Keratinocyte (primary cell): ENCODE results near the gene FUCA2. TPM values are rescaled to one million over a fixed set of nuclear protein-coding genes. Genes with fewer than 3 reads are reported as not detected.

Experiments
- DNase-seq: peaks from one replicate; pipeline ENCODE4 v3.0.0-alpha.2; 2011; ENCODE audit warnings: low read depth, missing footprints, low spot score
- FAIRE-seq: peaks from 2 replicates; lab custom pipeline; 2011; peaks lifted over from hg19 to GRCh38; lab: Jason Lieb, UNC
- H2AFZ ChIP-seq: 2 replicates; pipeline ENCODE4 v1.6.0; 2012; ENCODE audit warnings: low read length, control low read depth, inconsistent platforms; ENCODE audit not compliant: control insufficient read depth
- H3K27ac ChIP-seq: 2 replicates; pipeline ENCODE4 v1.5.1; 2011; ENCODE audit warnings: low read length; ENCODE audit not compliant: control insufficient read depth, insufficient read depth
- H3K27me3 ChIP-seq: 3 replicates; pipeline ENCODE4 v1.6.0; 2011; ENCODE audit warnings: low read length; ENCODE audit not compliant: control insufficient read depth, insufficient read depth; ENCODE audit errors: extremely low read depth
- H3K36me3 ChIP-seq, 2 experiments: 2 replicates in 1 of 2; 3 replicates in 1 of 2; pipeline ENCODE4 v1.5.1; 2011; ENCODE audit warnings: low read length in 2 of 2, mild to moderate bottlenecking in 1 of 2; ENCODE audit not compliant: control insufficient read depth in 2 of 2, insufficient read depth in 2 of 2; ENCODE audit errors: extremely low read depth in 1 of 2
- H3K4me1 ChIP-seq: 3 replicates; pipeline ENCODE4 v1.5.1; 2011; ENCODE audit warnings: low read length; ENCODE audit not compliant: control insufficient read depth, insufficient read depth; ENCODE audit errors: extremely low read depth
- H3K4me2 ChIP-seq: 3 replicates; pipeline ENCODE4 v1.6.0; 2011; ENCODE audit warnings: low read depth, low read length; ENCODE audit not compliant: control insufficient read depth, insufficient read depth; ENCODE audit errors: extremely low read depth
- H3K4me3 ChIP-seq, 3 experiments: fragments of 200-600 bp in 1 of 3; sonication (generic) in 1 of 3; 2 replicates in 2 of 3; 3 replicates in 1 of 3; pipeline ENCODE4 v1.5.1; 2011 to 2016; ENCODE audit warnings: low read length in 3 of 3, mild to moderate bottlenecking in 3 of 3, control low read depth in 2 of 3, inconsistent platforms in 1 of 3, low read depth in 1 of 3, mixed read lengths in 1 of 3, mixed run types in 1 of 3, moderate library complexity in 1 of 3; ENCODE audit not compliant: control insufficient read depth in 2 of 3, insufficient read depth in 2 of 3; ENCODE audit errors: extremely low read depth in 1 of 3
- H3K79me2 ChIP-seq: 2 replicates; pipeline ENCODE4 v1.6.0; 2012; ENCODE audit warnings: low read length; ENCODE audit not compliant: control insufficient read depth, insufficient read depth
- H3K9ac ChIP-seq: 3 replicates; pipeline ENCODE4 v1.6.0; 2011; ENCODE audit warnings: low read length; ENCODE audit not compliant: control insufficient read depth, insufficient read depth; ENCODE audit errors: extremely low read depth
- H3K9me1 ChIP-seq: 3 replicates; pipeline ENCODE4 v1.6.0; 2011; ENCODE audit warnings: low read length; ENCODE audit not compliant: control insufficient read depth, insufficient read depth; ENCODE audit errors: extremely low read depth
- H3K9me3 ChIP-seq: 2 replicates; pipeline ENCODE4 v1.5.1; 2012; ENCODE audit warnings: low read depth, low read length; ENCODE audit not compliant: control insufficient read depth
- H4K20me1 ChIP-seq: 3 replicates; pipeline ENCODE4 v1.6.0; 2011; ENCODE audit warnings: low read length; ENCODE audit not compliant: control insufficient read depth, insufficient read depth; ENCODE audit errors: extremely low read depth
- CTCF ChIP-seq, 3 experiments: IDR thresholded peaks in 1 of 3; conservative IDR thresholded peaks in 1 of 3; optimal IDR thresholded peaks in 1 of 3; 2 replicates in 2 of 3; 3 replicates in 1 of 3; pipeline versions ENCODE3 to v1.5.1; 2011; ENCODE audit warnings: low read length in 3 of 3, mild to moderate bottlenecking in 3 of 3, moderate library complexity in 2 of 3, control low read depth in 1 of 3, inconsistent platforms in 1 of 3; ENCODE audit not compliant: insufficient read depth in 2 of 3; ENCODE audit errors: extremely low read depth in 1 of 3
- EZH2 ChIP-seq: IDR thresholded peaks from one replicate; pipeline ENCODE4 v1.6.1; 2012; ENCODE audit warnings: inconsistent platforms, mild to moderate bottlenecking, low read length, moderate library complexity
- dilution Hi-C: fragments of 300-500 bp; cut with MboI; formaldehyde crosslinking; loops from one replicate; pipeline ENCODE4 v1.7.0; 2020; ENCODE audit warnings: low sequenced_read_pairs; ENCODE audit not compliant: extremely low pct_ligation_motif_present
- polyA plus RNA-seq, 5 experiments: library from polyadenylated mRNA; depleted of rRNA in 3 of 5; stranded (reverse) in 3 of 5; stranded (forward) in 1 of 5; unstranded in 1 of 5; fragments of >200 nt; gene quantifications; 1 replicate in 1 of 5; 2 replicates in 3 of 5; 3 replicates in 1 of 5; pipeline versions ENCODE4 v1.2.1 to v1.2.3, GENCODE V29; 2011 to 2012; ENCODE audit warnings: missing spikeins in 2 of 5, low read depth in 1 of 5, low replicate concordance in 1 of 5

FUCA2 gene
- polyA plus RNA-seq, 1 donor (not counting 4 experiments of a cell fraction or from before 2014, with no cell fraction given), result 12.5 TPM

GRCh38 chr6:143465546-143465945 lies 46.0 kb downstream of the FUCA2 start:
- H3K9ac ChIP-seq, result no peak overlapping the region
- no peak overlapping the region for H3K4me3 ChIP-seq
- dilution Hi-C loops, result no loop called here
- no peaks in the 10 kb centered on the region for H4K20me1 ChIP-seq
- H3K27ac ChIP-seq, result no peak overlapping the region
- DNase-seq, result no peak
- H3K27me3 ChIP-seq, result no peaks in the 10 kb centered on the region
- H3K9me3 ChIP-seq, result no peaks in the 10 kb centered on the region
- no peak for TF ChIP-seq CTCF (optimal IDR thresholded peaks at IDR 0.05 in 1 of 3, IDR thresholded peaks at IDR 0.05 in 1 of 3, conservative IDR thresholded peaks at IDR 0.05 in 1 of 3; ENCODE audit: extremely low read depth in 1 of 3, insufficient read depth in 2 of 3, low read length in 3 of 3)
- no peak for TF ChIP-seq EZH2
- peaks cover 3 to 6% of the 10 kb centered on the region in 2 experiments for H3K36me3 ChIP-seq
- H3K9me1 ChIP-seq, result no peaks in the 10 kb centered on the region
- no peak overlapping the region for H2AFZ ChIP-seq
- H3K4me2 ChIP-seq, result no peak overlapping the region
- no peaks in the 10 kb centered on the region for H3K79me2 ChIP-seq
- H3K4me1 ChIP-seq, result peaks cover 11% of the 10 kb centered on the region
- FAIRE-seq, result no peak

GRCh38 chr6:143457563-143458359 lies 53.8 kb downstream of the FUCA2 start:
- Histone ChIP-seq H3K9ac (no peak overlapping the region), H4K20me1 (no peaks in the 10 kb centered on the region), H3K9me1 (no peaks in the 10 kb centered on the region), H3K4me2 (peak overlapping the region; percentile 58), H3K9me3 (no peaks in the 10 kb centered on the region), H3K36me3 (peaks cover 3 to 4% of the 10 kb centered on the region in 2 experiments), H2AFZ (no peak overlapping the region), H3K4me3 (peak overlapping the region in 2 of 3 experiments; percentile 12 to 23), H3K4me1 (peaks cover 27% of the 10 kb centered on the region), H3K27me3 (no peaks in the 10 kb centered on the region), H3K27ac (peak overlapping the region; percentile 18), H3K79me2 (peaks cover 10% of the 10 kb centered on the region)
- dilution Hi-C loops, result no loop called here
- TF ChIP-seq CTCF (optimal IDR thresholded peaks at IDR 0.05 in 1 of 3, IDR thresholded peaks at IDR 0.05 in 1 of 3, conservative IDR thresholded peaks at IDR 0.05 in 1 of 3; ENCODE audit: extremely low read depth in 1 of 3, insufficient read depth in 2 of 3, low read length in 3 of 3), result no peak
- no peak for TF ChIP-seq EZH2
- FAIRE-seq, result peak; percentile 85
- DNase-seq, result no peak
